Naive B cell (primary cell): ENCODE data around the gene HIC2. TPM values are rescaled to one million over a fixed set of nuclear protein-coding genes. Genes with fewer than 3 reads are reported as not detected.
"Not testable (repeated sequence)": the region's sequence is repeated elsewhere in the genome, so short reads cannot be mapped to it uniquely, and the experiment has no call there.

ENCODE experiments used
- ATAC-seq, 2 donors: fragments of 150-1000 bp; cut with Tn5 transposase; 2 replicates each; pipeline ENCODE4 v1.10.0; 2021; ENCODE audit warnings: low read depth in 2 of 2, mild to moderate bottlenecking in 2 of 2, moderate library complexity in 2 of 2
- DNase-seq: peaks from one replicate; pipeline ENCODE4 v3.0.0; 2022
- H3K27ac Mint-ChIP-seq, 6 donors: one replicate each; pipeline ENCODE4 v1.8.0; 2020 to 2022; ENCODE audit warnings: mild to moderate bottlenecking in 6 of 6, mixed read lengths in 6 of 6, moderate library complexity in 5 of 6, inconsistent platforms in 2 of 6
- H3K27me3 Mint-ChIP-seq, 3 donors: one replicate each; pipeline ENCODE4 v1.8.0; 2021 to 2022; ENCODE audit warnings: mixed read lengths in 3 of 3, mild to moderate bottlenecking in 1 of 3
- H3K36me3 Mint-ChIP-seq, 2 donors: one replicate each; pipeline ENCODE4 v1.8.0; 2020 to 2022; ENCODE audit warnings: mixed read lengths in 2 of 2, inconsistent platforms in 1 of 2, mild to moderate bottlenecking in 1 of 2
- H3K4me1 Mint-ChIP-seq, 3 donors: one replicate each; pipeline ENCODE4 v1.8.0; 2020 to 2022; ENCODE audit warnings: mixed read lengths in 3 of 3, inconsistent platforms in 1 of 3, mild to moderate bottlenecking in 1 of 3, moderate library complexity in 1 of 3
- H3K4me3 Mint-ChIP-seq, 8 donors: one replicate each; pipeline ENCODE4 v1.8.0; 2020 to 2022; ENCODE audit warnings: mild to moderate bottlenecking in 8 of 8, mixed read lengths in 8 of 8, moderate library complexity in 8 of 8, inconsistent platforms in 2 of 8
- H3K9me3 Mint-ChIP-seq, 7 donors: one replicate each; pipeline ENCODE4 v1.8.0; 2020 to 2022; ENCODE audit warnings: mixed read lengths in 7 of 7, mild to moderate bottlenecking in 5 of 7, inconsistent platforms in 2 of 7, moderate library complexity in 1 of 7
- polyA plus RNA-seq, 6 donors: library from polyadenylated mRNA; unstranded; fragments of 300-500 nt; fragmentation: Illumina TruSeq; gene quantifications; one replicate each; pipeline ENCODE4 v1.2.3, GENCODE V29; 2021; ENCODE audit warnings: low read depth in 6 of 6

Gene HIC2
- polyA plus RNA-seq, 6 donors from 2014 or later, result 0.35 to 1.3 (median 0.60) TPM

- no peaks in the 10 kb centered on the region for H3K36me3 Mint-ChIP-seq
- no peaks in the 10 kb centered on the region for H3K4me1 Mint-ChIP-seq
- ATAC-seq (no peak), DNase-seq (no peak)
- H3K27me3 Mint-ChIP-seq, result no peaks in the 10 kb centered on the region
- no peaks in the 10 kb centered on the region for H3K9me3 Mint-ChIP-seq
- no peak overlapping the region for H3K4me3 Mint-ChIP-seq
- no peak overlapping the region for H3K27ac Mint-ChIP-seq
These were observed 33.7 kb downstream of the HIC2 start for GRCh38 chr22:21450858-21451353.

GRCh38 chr22:21451545-21452520, 34.7 kb downstream of the HIC2 start:
- Mint-ChIP-seq H3K36me3 (no peaks in the 10 kb centered on the region), H3K4me1 (no peaks in the 10 kb centered on the region), H3K27ac (no peak overlapping the region), H3K27me3 (no peaks in the 10 kb centered on the region), H3K4me3 (no peak overlapping the region), H3K9me3 (no peaks in the 10 kb centered on the region)
- no peak for DNase-seq
- no peak for ATAC-seq

GRCh38 chr22:21452666-21453065, 35.5 kb downstream of the HIC2 start:
- H3K27ac Mint-ChIP-seq, H3K4me3 Mint-ChIP-seq, H3K27me3 Mint-ChIP-seq, ATAC-seq, H3K36me3 Mint-ChIP-seq, H3K9me3 Mint-ChIP-seq, H3K4me1 Mint-ChIP-seq, DNase-seq: not testable (repeated sequence)

GRCh38 chr22:21454998-21455333, 37.8 kb downstream of the HIC2 start:
- not testable (repeated sequence) for H3K27me3 Mint-ChIP-seq, H3K4me3 Mint-ChIP-seq, DNase-seq, ATAC-seq, H3K27ac Mint-ChIP-seq, H3K4me1 Mint-ChIP-seq, H3K9me3 Mint-ChIP-seq, H3K36me3 Mint-ChIP-seq

- Mint-ChIP-seq H3K27me3 (no peaks in the 10 kb centered on the region), H3K4me1 (no peaks in the 10 kb centered on the region), H3K9me3 (no peaks in the 10 kb centered on the region), H3K27ac (no peak overlapping the region), H3K36me3 (no peaks in the 10 kb centered on the region), H3K4me3 (no peak overlapping the region)
- no peak for ATAC-seq
- no peak for DNase-seq
These were observed 38.3 kb downstream of the HIC2 start for GRCh38 chr22:21455334-21456089.

GRCh38 chr22:21457023-21457787, 40.0 kb downstream of the HIC2 start:
- H3K36me3 Mint-ChIP-seq, result no peaks in the 10 kb centered on the region
- DNase-seq, result no peak
- no peaks in the 10 kb centered on the region for H3K4me1 Mint-ChIP-seq
- peak overlapping the region in 2 of 6 donors; percentile 56 to 87 for H3K27ac Mint-ChIP-seq
- H3K4me3 Mint-ChIP-seq, result peak overlapping the region in 1 of 8 donors; percentile 40
- no peaks in the 10 kb centered on the region for H3K9me3 Mint-ChIP-seq
- H3K27me3 Mint-ChIP-seq, result no peaks in the 10 kb centered on the region
- ATAC-seq, result no peak

- H3K4me1 Mint-ChIP-seq, H3K27ac Mint-ChIP-seq, H3K4me3 Mint-ChIP-seq, DNase-seq, H3K27me3 Mint-ChIP-seq, ATAC-seq, H3K9me3 Mint-ChIP-seq, H3K36me3 Mint-ChIP-seq: not testable (repeated sequence)
These were observed 45.5 kb downstream of the HIC2 start for GRCh38 chr22:21462672-21463071.

- DNase-seq, ATAC-seq, H3K9me3 Mint-ChIP-seq, H3K4me1 Mint-ChIP-seq, H3K27me3 Mint-ChIP-seq, H3K36me3 Mint-ChIP-seq: not testable (repeated sequence)
- H3K4me3 Mint-ChIP-seq, result peak within 1 kb of the TSS; percentile 86 to 97 (median 93)
- H3K27ac Mint-ChIP-seq, result peak within 1 kb of the TSS; percentile 87 to 99 (median 98)
These were observed 50.4 kb downstream of the HIC2 start, which contains the start of gene TMEM191C for GRCh38 chr22:21467337-21468193. Gene TMEM191C, plus strand, starts transcription at chr22:21467387. Its CDS starts 73 bp downstream, at chr22:21467460.

GRCh38 chr22:21468194-21469096, 51.3 kb downstream of the HIC2 start:
- Mint-ChIP-seq H3K4me3 (peak overlapping the region; percentile 86 to 97 (median 93)), H3K27ac (peak overlapping the region; percentile 87 to 99 (median 98))
- H3K9me3 Mint-ChIP-seq, H3K27me3 Mint-ChIP-seq, H3K4me1 Mint-ChIP-seq, H3K36me3 Mint-ChIP-seq: not testable (repeated sequence)
- ATAC-seq, result peak; percentile 83 to 85
- DNase-seq, result peak; percentile 88

GRCh38 chr22:21469097-21469994, 52.2 kb downstream of the HIC2 start:
- not testable (repeated sequence) for H3K4me3 Mint-ChIP-seq, DNase-seq, H3K36me3 Mint-ChIP-seq, H3K27me3 Mint-ChIP-seq, H3K4me1 Mint-ChIP-seq, H3K9me3 Mint-ChIP-seq, ATAC-seq, H3K27ac Mint-ChIP-seq

- not testable (repeated sequence) for ATAC-seq, H3K27ac Mint-ChIP-seq, H3K4me3 Mint-ChIP-seq, H3K9me3 Mint-ChIP-seq, H3K4me1 Mint-ChIP-seq, DNase-seq, H3K27me3 Mint-ChIP-seq, H3K36me3 Mint-ChIP-seq
These were observed 55.8 kb downstream of the HIC2 start for GRCh38 chr22:21472984-21473383.
